GM08714 (cell line): ENCODE results near the gene ZNF32.

Experiments used
- H3K4me3 ChIP-seq: fragments of 200-500 bp; sonication (Bioruptor generic); 2 replicates; pipeline ENCODE4 v1.5.1; 2014; ENCODE audit warnings: mild to moderate bottlenecking, low read length, inconsistent platforms
- ZNF274 ChIP-seq: IDR thresholded peaks from 2 replicates; pipeline ENCODE4 v1.6.1; 2012; ENCODE audit warnings: mild to moderate bottlenecking, low read depth, low read length

Gene ZNF32

GRCh38 chr10:43687373-43687772 is 38.7 kb upstream of the ZNF32 start:
- H3K4me3 ChIP-seq: no peak overlapping the region
- no peak for TF ChIP-seq ZNF274

DNA sequence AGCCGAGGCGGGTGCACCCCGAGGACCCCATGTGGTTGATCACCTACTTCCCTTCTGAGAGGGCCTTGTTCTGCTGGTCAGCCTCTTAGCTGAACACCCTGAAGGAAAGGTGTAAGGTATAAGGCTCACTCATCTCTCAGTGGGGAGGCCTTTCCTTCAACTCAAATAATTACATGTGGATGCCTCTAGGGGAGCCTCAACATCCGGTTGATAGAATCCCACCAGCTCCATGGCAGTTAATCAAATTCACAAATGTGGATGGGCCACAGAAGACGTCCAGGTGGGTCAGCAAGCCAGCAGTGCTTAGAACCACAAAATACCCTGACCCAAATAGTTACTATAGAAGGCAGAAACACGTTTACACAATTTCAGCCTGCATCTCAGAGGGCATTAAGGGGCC is 37.7 kb upstream of the ZNF32 start:
- no peak overlapping the region for H3K4me3 ChIP-seq
- no peak for TF ChIP-seq ZNF274

DNA sequence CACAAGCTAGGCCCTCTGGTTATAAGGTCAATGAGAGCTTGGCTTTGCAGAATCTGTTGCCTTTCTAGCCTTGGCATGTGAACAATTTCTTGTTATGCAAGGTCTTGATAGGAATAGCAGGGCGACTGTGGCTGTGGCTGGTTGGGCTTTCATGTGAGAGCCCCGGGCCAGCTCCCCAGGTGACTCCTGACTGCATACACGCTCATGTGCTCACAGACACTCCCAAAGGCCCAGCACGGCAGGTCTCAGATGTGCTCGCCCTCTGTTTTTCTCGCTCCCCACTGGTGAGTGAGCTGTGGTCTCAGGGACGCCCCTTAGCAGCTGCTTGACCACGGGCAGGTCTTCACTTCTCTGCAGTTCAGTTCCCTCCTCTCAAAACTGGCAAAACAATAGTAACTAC is 37.1 kb upstream of the ZNF32 start:
- no peak for TF ChIP-seq ZNF274

GRCh38 chr10:43684292-43684559 is 35.5 kb upstream of the ZNF32 start:
- no peak overlapping the region for H3K4me3 ChIP-seq
- TF ChIP-seq ZNF274: no peak

More for the DNA sequence above, 37.1 kb upstream of the ZNF32 start:
- H3K4me3 ChIP-seq: no peak overlapping the region

DNA sequence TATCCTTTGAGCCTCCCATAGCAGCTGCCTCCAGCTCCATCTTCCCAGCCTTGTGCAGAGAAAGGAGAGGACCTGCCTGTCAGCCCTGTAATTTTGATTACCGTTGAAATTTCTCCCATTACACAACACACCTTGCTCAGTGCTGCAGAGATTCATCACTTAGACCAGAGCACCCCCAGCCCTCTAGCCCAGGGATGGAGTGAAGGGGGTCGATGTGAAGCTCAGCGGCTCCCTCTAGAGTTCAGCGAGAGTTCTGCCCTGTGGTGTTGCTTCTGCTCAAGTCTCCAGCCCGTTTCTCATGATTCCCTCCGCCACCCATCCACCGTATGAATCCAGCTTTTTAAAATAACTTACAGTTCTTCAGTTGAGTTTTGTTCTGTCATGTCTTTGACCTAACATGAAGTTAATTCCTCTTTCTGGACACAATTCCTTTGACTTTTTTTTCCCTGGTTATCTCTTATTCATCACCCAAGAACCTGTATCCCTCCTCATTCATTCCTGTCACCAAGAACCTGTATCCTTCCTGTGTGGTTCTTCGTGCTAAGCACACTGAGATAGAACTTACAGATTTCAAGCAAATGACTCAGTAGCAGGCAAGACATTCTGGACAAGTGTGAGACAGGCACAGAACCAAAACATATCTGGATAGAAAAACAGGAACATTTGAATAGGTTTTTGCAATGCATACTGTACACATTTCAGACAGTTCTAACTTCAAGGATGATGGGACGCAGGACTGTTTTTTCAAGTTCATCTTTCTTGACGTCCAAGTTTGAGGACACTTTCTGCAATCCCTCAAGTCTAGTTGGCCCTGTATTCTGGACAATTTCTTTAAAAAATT is 35.0 kb upstream of the ZNF32 start:
- no peak overlapping the region for H3K4me3 ChIP-seq
- no peak for TF ChIP-seq ZNF274

GRCh38 chr10:43682956-43683355 is 34.3 kb upstream of the ZNF32 start:
- H3K4me3 ChIP-seq: no peak overlapping the region
- no peak for TF ChIP-seq ZNF274

- H3K4me3 ChIP-seq: no peak overlapping the region
- TF ChIP-seq ZNF274: no peak
These were observed 33.0 kb upstream of the ZNF32 start for GRCh38 chr10:43681721-43682120.

DNA sequence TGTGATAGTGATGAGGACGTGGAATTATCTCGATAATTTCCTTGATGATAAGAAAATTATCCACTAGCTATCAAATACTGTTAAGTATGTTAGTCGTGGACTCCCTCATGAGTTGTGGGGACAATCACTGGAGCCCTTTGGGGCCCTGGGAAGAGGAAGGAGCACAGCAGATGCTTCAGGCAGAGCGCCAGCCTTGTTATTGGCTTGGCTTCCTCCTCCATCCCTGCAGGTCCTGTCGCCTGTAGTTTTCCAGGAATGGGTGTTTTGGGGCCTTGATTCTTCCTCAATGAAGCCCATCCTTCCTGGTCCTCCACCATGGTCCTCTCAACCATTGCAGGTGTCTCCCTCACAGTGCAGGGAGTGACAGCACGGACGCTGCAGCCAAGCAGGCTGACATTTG is 32.5 kb upstream of the ZNF32 start:
- no peak for TF ChIP-seq ZNF274
- H3K4me3 ChIP-seq: no peak overlapping the region

DNA sequence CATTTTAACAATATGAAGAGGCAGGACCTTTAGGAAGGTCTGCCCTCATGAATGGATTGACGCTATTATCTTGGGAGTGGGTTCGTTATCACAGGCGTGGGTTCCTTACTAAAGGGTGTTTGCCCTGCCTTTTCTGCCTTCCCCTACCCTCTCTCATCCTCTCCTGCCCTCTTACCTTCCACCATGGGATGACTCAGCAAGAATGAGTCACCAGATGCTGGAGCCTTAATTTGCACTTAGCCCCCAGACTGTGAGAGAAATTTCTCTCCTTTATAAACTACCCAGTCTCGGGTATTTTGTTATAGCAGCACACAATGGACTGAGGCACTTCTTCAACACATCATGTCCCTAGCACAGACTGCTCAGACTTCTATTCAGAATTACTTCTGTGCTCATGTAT is 31.4 kb upstream of the ZNF32 start:
- no peak for TF ChIP-seq ZNF274
- no peak overlapping the region for H3K4me3 ChIP-seq

- no peak overlapping the region for H3K4me3 ChIP-seq
- TF ChIP-seq ZNF274: no peak
These were observed 30.8 kb upstream of the ZNF32 start for GRCh38 chr10:43679509-43679908.

DNA sequence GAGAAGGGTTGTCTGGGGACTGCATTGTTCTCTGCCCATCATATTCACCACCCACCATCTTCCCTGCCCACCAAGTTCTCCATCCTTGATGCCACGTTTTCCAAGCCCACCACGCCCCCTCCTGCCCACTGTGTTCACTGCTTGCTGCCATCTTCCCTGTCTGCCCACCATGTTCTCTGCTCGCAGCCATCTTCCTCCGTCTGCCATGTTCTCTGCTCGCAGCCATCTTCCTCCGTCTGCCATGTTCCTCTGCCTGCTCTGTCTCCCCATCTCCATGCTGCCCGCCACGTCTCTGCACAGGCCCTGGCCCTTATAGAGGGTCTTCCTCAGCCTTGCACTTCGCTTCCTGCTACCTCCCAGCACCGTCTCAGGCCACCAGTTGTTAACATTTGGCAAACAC is 30.0 kb upstream of the ZNF32 start:
- TF ChIP-seq ZNF274: no peak
- H3K4me3 ChIP-seq: no peak overlapping the region

DNA sequence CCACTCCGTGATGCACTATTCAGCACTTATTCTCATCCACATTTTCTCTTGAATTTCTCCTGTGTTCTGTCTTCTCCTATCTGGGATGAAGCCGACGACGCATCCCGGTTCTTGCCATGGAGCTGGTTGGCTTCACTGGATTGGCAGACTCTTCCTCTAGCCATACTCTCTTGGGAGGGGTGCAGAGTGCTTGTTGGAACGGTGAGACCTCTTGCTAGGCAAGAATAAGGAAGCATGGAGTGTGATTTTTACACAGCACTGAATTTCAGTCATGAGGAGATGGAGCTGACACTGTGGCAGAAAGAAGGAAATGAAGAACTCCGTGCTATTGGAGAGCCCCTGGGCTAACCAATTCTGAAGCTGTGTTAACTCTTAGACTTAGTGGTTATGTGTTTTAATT is 28.2 kb upstream of the ZNF32 start:
- H3K4me3 ChIP-seq: no peak overlapping the region
- no peak for TF ChIP-seq ZNF274

- no peak for TF ChIP-seq ZNF274
- H3K4me3 ChIP-seq: no peak overlapping the region
These were observed 27.6 kb upstream of the ZNF32 start for GRCh38 chr10:43676331-43676730.

- H3K4me3 ChIP-seq: no peak overlapping the region
- no peak for TF ChIP-seq ZNF274
These were observed 26.0 kb upstream of the ZNF32 start for GRCh38 chr10:43674553-43675210.

DNA sequence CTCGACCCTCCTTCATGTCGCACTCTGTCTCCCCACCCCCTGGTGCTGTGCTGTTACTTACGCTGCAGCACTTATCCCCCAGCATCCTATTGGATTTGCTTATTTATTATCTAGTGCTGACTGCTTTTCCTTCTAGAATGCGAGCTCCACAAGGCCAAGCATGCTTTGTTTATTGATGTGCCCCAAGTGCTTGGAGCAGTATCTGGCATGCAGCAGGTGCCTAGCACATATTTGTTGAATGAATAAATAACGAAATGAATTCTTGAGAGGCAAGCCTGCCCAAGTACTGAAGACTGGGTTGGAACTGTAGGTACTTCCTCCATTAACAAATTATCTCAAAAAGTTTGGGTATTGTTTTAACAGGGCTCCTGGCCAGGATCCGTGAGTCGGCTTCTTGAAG is 24.8 kb upstream of the ZNF32 start:
- no peak for TF ChIP-seq ZNF274
- H3K4me3 ChIP-seq: no peak overlapping the region
